Cardiac muscle cell (in vitro differentiated cells and primary cell): ENCODE measurements around the gene N4BP2L2. TPM values are rescaled to one million over a fixed set of nuclear protein-coding genes. Genes with fewer than 3 reads are reported as not detected.

Experiments used
- DNase-seq, 2 donors: peaks; one replicate each; pipeline versions ENCODE4 v3.0.0 to v3.0.0-alpha.2; 2010 to 2017; ENCODE audit warnings: low read depth in 1 of 2, low spot score in 1 of 2
- H3K27ac ChIP-seq: fragments of 200-600 bp; sonication (generic); 2 replicates; pipeline ENCODE4 v1.5.1; 2016
- H3K27me3 ChIP-seq: fragments of 200-600 bp; sonication (generic); 2 replicates; pipeline ENCODE4 v1.6.0; 2016; ENCODE audit warnings: control low read depth
- H3K36me3 ChIP-seq: fragments of 200-600 bp; sonication (generic); 2 replicates; pipeline ENCODE4 v1.5.1; 2016; ENCODE audit warnings: control low read depth
- H3K4me1 ChIP-seq: fragments of 200-600 bp; sonication (generic); 2 replicates; pipeline ENCODE4 v1.8.1; 2017; ENCODE audit warnings: low read depth, mild to moderate bottlenecking, mixed run types
- H3K4me3 ChIP-seq: fragments of 200-600 bp; sonication (generic); 2 replicates; pipeline ENCODE4 v1.5.1; 2016; ENCODE audit warnings: mild to moderate bottlenecking
- H3K9me3 ChIP-seq: fragments of 200-600 bp; sonication (generic); 2 replicates; pipeline ENCODE4 v1.5.1; 2017; ENCODE audit warnings: low read depth, mild to moderate bottlenecking, control low read depth
- polyA plus RNA-seq: library from polyadenylated mRNA; unstranded; fragments of >200 nt; fragmentation: Nextera tagmentation; extraction: Ambion mirVana; gene quantifications from 2 replicates; pipeline ENCODE4 v1.2.1, GENCODE V29; 2016
- total RNA-seq: library from RNA; depleted of rRNA; stranded (reverse); fragments of >200 nt; gene quantifications from 2 replicates; pipeline ENCODE4 v1.2.3, GENCODE V29; 2016
- TF ChIP-seq, protein P1 (sequence below): IDR thresholded peaks from 2 replicates; pipeline ENCODE4 v1.5.1; 2012; ENCODE audit warnings: low read depth, mild to moderate bottlenecking, low read length

Gene N4BP2L2
- total and polyA plus RNA-seq, 2 experiments from 2014 or later, result 96.8 to 137 TPM

DNA sequence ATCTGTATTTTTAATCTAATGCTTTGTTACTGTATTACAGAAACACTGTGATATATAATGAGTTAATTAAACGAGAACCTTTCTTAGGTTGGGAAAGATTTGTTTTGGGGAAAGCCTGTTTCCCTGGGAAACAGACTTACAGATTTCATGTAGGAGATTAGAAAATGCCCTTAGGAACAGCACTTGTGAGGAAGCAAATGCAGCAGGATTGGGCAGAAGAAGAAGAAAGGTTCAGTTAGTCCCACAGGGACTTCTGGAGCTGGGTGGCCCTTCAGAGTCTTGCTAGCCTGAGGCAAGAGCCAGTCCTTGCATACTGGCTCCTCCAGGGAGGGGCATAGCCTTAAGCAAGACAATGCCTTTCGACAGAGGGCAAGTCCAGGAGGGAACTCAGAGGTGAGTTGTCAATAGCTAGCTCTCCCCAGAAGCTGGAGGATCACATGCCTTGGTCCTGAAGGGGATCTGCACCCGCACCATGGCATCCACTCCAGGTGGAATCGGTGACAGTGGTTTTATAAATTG, 147.4 kb downstream of the N4BP2L2 start:
- H3K27me3 ChIP-seq, result no peaks in the 10 kb centered on the region
- no peak for DNase-seq
- no peaks in the 10 kb centered on the region for H3K36me3 ChIP-seq
- TF ChIP-seq, protein P1, sequence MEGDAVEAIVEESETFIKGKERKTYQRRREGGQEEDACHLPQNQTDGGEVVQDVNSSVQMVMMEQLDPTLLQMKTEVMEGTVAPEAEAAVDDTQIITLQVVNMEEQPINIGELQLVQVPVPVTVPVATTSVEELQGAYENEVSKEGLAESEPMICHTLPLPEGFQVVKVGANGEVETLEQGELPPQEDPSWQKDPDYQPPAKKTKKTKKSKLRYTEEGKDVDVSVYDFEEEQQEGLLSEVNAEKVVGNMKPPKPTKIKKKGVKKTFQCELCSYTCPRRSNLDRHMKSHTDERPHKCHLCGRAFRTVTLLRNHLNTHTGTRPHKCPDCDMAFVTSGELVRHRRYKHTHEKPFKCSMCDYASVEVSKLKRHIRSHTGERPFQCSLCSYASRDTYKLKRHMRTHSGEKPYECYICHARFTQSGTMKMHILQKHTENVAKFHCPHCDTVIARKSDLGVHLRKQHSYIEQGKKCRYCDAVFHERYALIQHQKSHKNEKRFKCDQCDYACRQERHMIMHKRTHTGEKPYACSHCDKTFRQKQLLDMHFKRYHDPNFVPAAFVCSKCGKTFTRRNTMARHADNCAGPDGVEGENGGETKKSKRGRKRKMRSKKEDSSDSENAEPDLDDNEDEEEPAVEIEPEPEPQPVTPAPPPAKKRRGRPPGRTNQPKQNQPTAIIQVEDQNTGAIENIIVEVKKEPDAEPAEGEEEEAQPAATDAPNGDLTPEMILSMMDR, result no peak
- H3K9me3 ChIP-seq, result no peaks in the 10 kb centered on the region
- no peak overlapping the region for H3K4me3 ChIP-seq
- no peaks in the 10 kb centered on the region for H3K4me1 ChIP-seq
- H3K27ac ChIP-seq, result no peak overlapping the region

DNA sequence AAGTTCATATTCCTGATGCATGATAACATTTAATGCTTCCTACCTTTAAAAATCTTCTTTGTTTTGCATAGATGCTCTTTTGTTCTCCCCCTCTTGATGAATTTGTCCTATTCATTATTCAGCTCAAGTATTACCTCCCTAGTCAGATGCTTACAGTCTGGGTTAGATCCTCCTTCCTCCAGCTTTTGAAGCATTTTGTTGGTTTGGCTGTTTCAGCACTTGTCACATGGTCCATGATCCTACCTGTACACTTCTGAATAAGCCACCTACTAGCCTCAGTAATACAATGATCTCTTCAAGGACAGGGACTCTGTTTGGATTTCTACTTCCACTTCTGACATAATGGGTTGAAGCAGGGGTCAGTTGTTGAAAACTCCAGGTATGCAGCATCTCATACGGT, 148.1 kb downstream of the N4BP2L2 start:
- DNase-seq, result no peak
- Histone ChIP-seq H3K27ac (no peak overlapping the region), H3K36me3 (no peaks in the 10 kb centered on the region), H3K4me1 (no peaks in the 10 kb centered on the region), H3K9me3 (no peaks in the 10 kb centered on the region), H3K4me3 (no peak overlapping the region), H3K27me3 (no peaks in the 10 kb centered on the region)
- TF ChIP-seq, protein P1, result no peak

DNA sequence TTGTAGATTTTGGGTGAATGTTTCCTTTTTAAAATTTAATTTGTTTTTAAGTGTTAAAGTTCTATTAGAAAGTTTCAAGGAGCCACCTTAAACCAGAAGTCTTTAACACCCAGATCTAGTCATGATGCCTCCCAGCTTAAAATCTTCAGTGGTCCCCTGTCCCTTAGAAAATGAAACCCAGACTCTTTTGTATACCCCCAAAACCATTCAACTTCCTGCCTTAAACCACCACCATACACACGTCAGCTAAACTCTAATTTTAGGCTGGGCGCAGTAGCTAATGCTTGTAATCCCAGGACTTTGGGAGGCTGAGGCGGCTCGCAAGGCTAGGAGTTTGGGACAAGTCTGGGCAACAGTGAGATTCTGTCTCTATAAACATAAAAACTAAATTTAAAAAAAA, 148.5 kb downstream of the N4BP2L2 start:
- Histone ChIP-seq H3K9me3 (no peaks in the 10 kb centered on the region), H3K27me3 (no peaks in the 10 kb centered on the region), H3K4me3 (no peak overlapping the region), H3K27ac (no peak overlapping the region), H3K36me3 (no peaks in the 10 kb centered on the region), H3K4me1 (no peaks in the 10 kb centered on the region)
- TF ChIP-seq, protein P1, result no peak
- DNase-seq, result no peak

DNA sequence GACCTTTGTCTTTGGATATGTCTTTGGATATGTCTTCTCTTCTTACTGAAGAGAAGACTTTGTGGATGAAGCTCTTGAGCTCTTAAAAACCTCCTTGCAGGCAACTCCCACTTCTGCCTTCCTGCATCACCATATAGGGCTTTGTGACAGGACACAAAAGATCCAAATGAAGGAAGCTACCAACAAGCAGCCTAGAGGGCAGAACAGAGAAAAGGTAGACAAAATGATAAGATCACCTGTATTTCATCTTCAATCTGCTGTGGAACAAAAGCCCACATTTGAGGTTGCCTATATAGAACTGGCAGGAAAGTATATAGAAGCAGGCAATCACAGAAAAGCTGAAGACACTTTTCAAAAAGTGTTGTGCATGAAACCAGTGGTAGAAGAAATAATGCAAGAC, 153.2 kb downstream of the N4BP2L2 start:
- no peaks in the 10 kb centered on the region for H3K36me3 ChIP-seq
- no peak for DNase-seq
- no peak overlapping the region for H3K4me3 ChIP-seq
- H3K27ac ChIP-seq, result no peak overlapping the region
- H3K9me3 ChIP-seq, result no peaks in the 10 kb centered on the region
- no peaks in the 10 kb centered on the region for H3K4me1 ChIP-seq
- H3K27me3 ChIP-seq, result no peaks in the 10 kb centered on the region
- TF ChIP-seq, protein P1, result no peak

DNA sequence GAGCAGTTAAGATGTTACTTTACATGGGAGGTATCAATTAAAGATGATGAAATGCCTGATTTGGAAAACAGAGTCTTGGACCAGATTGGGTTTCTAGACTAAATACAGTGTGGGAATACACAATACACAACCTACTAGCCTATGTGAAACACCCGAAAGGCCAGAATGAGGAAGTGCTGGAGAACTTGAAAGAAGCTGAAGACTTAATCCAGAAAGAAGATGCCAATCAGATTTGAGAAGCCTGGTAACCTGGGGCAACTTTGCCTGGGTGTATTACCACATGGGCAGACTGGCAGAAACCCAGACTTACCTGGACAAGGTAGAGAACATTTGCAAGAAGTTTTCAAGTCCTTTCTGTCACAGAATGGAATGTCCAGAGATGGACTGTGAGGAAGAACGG, 153.9 kb downstream of the N4BP2L2 start:
- no peaks in the 10 kb centered on the region for H3K4me1 ChIP-seq
- DNase-seq, result no peak
- no peaks in the 10 kb centered on the region for H3K36me3 ChIP-seq
- no peak overlapping the region for H3K4me3 ChIP-seq
- no peak overlapping the region for H3K27ac ChIP-seq
- TF ChIP-seq, protein P1, result no peak
- H3K9me3 ChIP-seq, result no peaks in the 10 kb centered on the region
- no peaks in the 10 kb centered on the region for H3K27me3 ChIP-seq
